H9 (cell line): ENCODE measurements around the gene THAP3. TPM values are rescaled to one million over a fixed set of nuclear protein-coding genes. Genes with fewer than 3 reads are reported as not detected.
A peak's percentile ranks its signal among the peaks of the same experiment; 100 is the strongest.

Experiments
- DNase-seq: peaks from one replicate; pipeline ENCODE4 v3.0.0-alpha.2; 2017
- H2AFZ ChIP-seq: one replicate; pipeline ENCODE4 v1.6.1; 2013; ENCODE audit warnings: mild to moderate bottlenecking, low read length, control low read depth, moderate library complexity
- H2AK5ac ChIP-seq: 2 replicates; pipeline ENCODE4 v1.6.1; 2013; ENCODE audit warnings: low read length, control low read depth, mixed read lengths; ENCODE audit not compliant: insufficient read length
- H2BK120ac ChIP-seq: one replicate; pipeline ENCODE4 v1.6.1; 2013; ENCODE audit warnings: low read depth, mild to moderate bottlenecking, low read length, control low read depth, inconsistent platforms; ENCODE audit not compliant: poor library complexity, severe bottlenecking
- H2BK12ac ChIP-seq: 2 replicates; pipeline ENCODE4 v1.6.1; 2013; ENCODE audit warnings: low read length, control low read depth, mixed read lengths, low read depth; ENCODE audit not compliant: insufficient read length
- H2BK15ac ChIP-seq: 2 replicates; pipeline ENCODE4 v1.6.1; 2013; ENCODE audit warnings: low read depth, low read length, control low read depth
- H2BK20ac ChIP-seq: one replicate; pipeline ENCODE4 v1.6.1; 2013; ENCODE audit warnings: low read depth, mild to moderate bottlenecking, low read length, control low read depth, inconsistent platforms; ENCODE audit not compliant: poor library complexity, severe bottlenecking
- H2BK5ac ChIP-seq: 2 replicates; pipeline ENCODE4 v1.6.1; 2013; ENCODE audit warnings: low read length, control low read depth, mixed read lengths; ENCODE audit not compliant: insufficient read length
- H3K14ac ChIP-seq: 2 replicates; pipeline ENCODE4 v1.6.1; 2013; ENCODE audit warnings: low read length, control low read depth; ENCODE audit not compliant: insufficient read depth
- H3K18ac ChIP-seq: 2 replicates; pipeline ENCODE4 v1.6.1; 2013; ENCODE audit warnings: low read depth, mild to moderate bottlenecking, mixed read lengths, low read length, control low read depth; ENCODE audit not compliant: insufficient read length
- H3K23ac ChIP-seq: 2 replicates; pipeline ENCODE4 v1.6.1; 2013; ENCODE audit warnings: low read length, control low read depth, mixed read lengths, low read depth; ENCODE audit not compliant: insufficient read length
- H3K23me2 ChIP-seq: 2 replicates; pipeline ENCODE4 v1.6.1; 2013; ENCODE audit warnings: low read depth, mild to moderate bottlenecking, mixed read lengths, low read length, control low read depth; ENCODE audit not compliant: insufficient read length, poor library complexity, severe bottlenecking
- H3K27ac ChIP-seq: 2 replicates; pipeline ENCODE4 v1.5.1; 2013; ENCODE audit warnings: low read length, control low read depth, mixed read lengths, low read depth; ENCODE audit not compliant: insufficient read length
- H3K27me3 ChIP-seq: 2 replicates; pipeline ENCODE4 v1.6.1; 2013; ENCODE audit warnings: low read length, control low read depth, inconsistent platforms; ENCODE audit not compliant: insufficient read depth
- H3K4ac ChIP-seq: 2 replicates; pipeline ENCODE4 v1.6.1; 2013; ENCODE audit warnings: low read depth, mild to moderate bottlenecking, control low read depth, inconsistent platforms, low read length, moderate library complexity
- H3K4me1 ChIP-seq: 2 replicates; pipeline ENCODE4 v1.6.1; 2013; ENCODE audit warnings: low read length, control low read depth, inconsistent platforms; ENCODE audit not compliant: insufficient read depth
- H3K4me2 ChIP-seq: 2 replicates; pipeline ENCODE4 v1.6.1; 2013; ENCODE audit warnings: low read length, control low read depth, mixed read lengths; ENCODE audit not compliant: insufficient read length, insufficient read depth
- H3K56ac ChIP-seq: 2 replicates; pipeline ENCODE4 v1.6.1; 2013; ENCODE audit warnings: low read depth, mild to moderate bottlenecking, mixed read lengths, low read length, control low read depth; ENCODE audit not compliant: insufficient read length
- H3K79me1 ChIP-seq: 2 replicates; pipeline ENCODE4 v1.6.1; 2013; ENCODE audit warnings: low read depth, mild to moderate bottlenecking, moderate library complexity, low read length, control low read depth, inconsistent platforms; ENCODE audit not compliant: insufficient read depth, poor library complexity, severe bottlenecking
- H3K79me2 ChIP-seq: 2 replicates; pipeline ENCODE4 v1.6.1; 2013; ENCODE audit warnings: low read length, control low read depth, inconsistent platforms; ENCODE audit not compliant: insufficient read depth
- H3K9ac ChIP-seq: 2 replicates; pipeline ENCODE4 v1.6.1; 2013; ENCODE audit warnings: low read length, control low read depth, mixed read lengths; ENCODE audit not compliant: insufficient read length; ENCODE audit errors: extremely low read depth
- H3K9me3 ChIP-seq: one replicate; pipeline ENCODE4 v1.6.1; 2013; ENCODE audit warnings: low read depth, low read length, inconsistent platforms; ENCODE audit not compliant: control insufficient read depth
- H3T11ph ChIP-seq: one replicate; pipeline ENCODE4 v1.6.1; 2013; ENCODE audit warnings: mild to moderate bottlenecking, low read length, control low read depth, inconsistent platforms
- H4K20me1 ChIP-seq: one replicate; pipeline ENCODE4 v1.6.1; 2013; ENCODE audit not compliant: control insufficient read depth, insufficient read length, insufficient read depth
- H4K5ac ChIP-seq: 2 replicates; pipeline ENCODE4 v1.6.1; 2013; ENCODE audit warnings: low read depth, mild to moderate bottlenecking, mixed read lengths, low read length, control low read depth; ENCODE audit not compliant: insufficient read length
- H4K8ac ChIP-seq: replicated peaks from 2 replicates; pipeline ENCODE4 v1.6.1; 2013; ENCODE audit warnings: low read length, control low read depth, mixed read lengths, low read depth; ENCODE audit not compliant: insufficient read length
- H4K91ac ChIP-seq: 2 replicates; pipeline ENCODE4 v1.6.1; 2013; ENCODE audit warnings: low read depth, mild to moderate bottlenecking, moderate library complexity, mixed read lengths, low read length, control low read depth; ENCODE audit not compliant: insufficient read length
- H3K27ac Mint-ChIP-seq, 3 experiments: 2 replicates in 2 of 3; 3 replicates in 1 of 3; pipeline ENCODE4 v1.8.0; 2020 to 2021; ENCODE audit warnings: mixed read lengths in 3 of 3, mild to moderate bottlenecking in 1 of 3, moderate library complexity in 1 of 3
- H3K27me3 Mint-ChIP-seq: 2 replicates; pipeline ENCODE4 v1.8.0; 2021; ENCODE audit warnings: low read depth, mild to moderate bottlenecking, moderate library complexity, mixed read lengths
- H3K36me3 Mint-ChIP-seq, 3 experiments: 2 replicates in 2 of 3; 3 replicates in 1 of 3; pipeline ENCODE4 v1.8.0; 2020 to 2021; ENCODE audit warnings: low read depth in 3 of 3, mixed read lengths in 3 of 3; ENCODE audit not compliant: insufficient read depth in 1 of 3
- H3K4me1 Mint-ChIP-seq, 2 experiments: 2 replicates each; pipeline ENCODE4 v1.8.0; 2020; ENCODE audit warnings: mixed read lengths in 2 of 2
- H3K4me3 Mint-ChIP-seq, 2 experiments: 2 replicates in 1 of 2; 3 replicates in 1 of 2; pipeline ENCODE4 v1.8.0; 2020 to 2021; ENCODE audit warnings: mild to moderate bottlenecking in 2 of 2, mixed read lengths in 2 of 2, moderate library complexity in 1 of 2
- H3K9me3 Mint-ChIP-seq, 2 experiments: 2 replicates in 1 of 2; 3 replicates in 1 of 2; pipeline ENCODE4 v1.8.0; 2020; ENCODE audit warnings: mild to moderate bottlenecking in 2 of 2, mixed read lengths in 2 of 2, moderate library complexity in 1 of 2
- WGBS: extraction: QIAGEN DNeasy Blood & Tissue Kit; methylation state at CpG from one replicate; pipeline ENCODE4 v1.1.7; 2013; ENCODE audit warnings: missing lambda C conversion rate, low lambda C conversion rate, mixed read lengths; ENCODE audit not compliant: insufficient read length; ENCODE audit errors: extremely low coverage; 5-methylcytosine and 5-hydroxymethylcytosine counted together
- total RNA-seq: library from RNA; stranded (reverse); gene quantifications from 2 replicates; pipeline ENCODE4 v1.2.1, GENCODE V29; 2021
- TF ChIP-seq, protein P1 (sequence below): fragments of 200-600 bp; sonication (generic); conservative IDR thresholded peaks from 3 replicates; pipeline ENCODE4 v1.8.0; 2021; ENCODE audit warnings: antibody characterized with exemption, mild to moderate bottlenecking

Gene THAP3
- total RNA-seq, 1 experiment from 2014 or later, result 15.3 TPM

DNA sequence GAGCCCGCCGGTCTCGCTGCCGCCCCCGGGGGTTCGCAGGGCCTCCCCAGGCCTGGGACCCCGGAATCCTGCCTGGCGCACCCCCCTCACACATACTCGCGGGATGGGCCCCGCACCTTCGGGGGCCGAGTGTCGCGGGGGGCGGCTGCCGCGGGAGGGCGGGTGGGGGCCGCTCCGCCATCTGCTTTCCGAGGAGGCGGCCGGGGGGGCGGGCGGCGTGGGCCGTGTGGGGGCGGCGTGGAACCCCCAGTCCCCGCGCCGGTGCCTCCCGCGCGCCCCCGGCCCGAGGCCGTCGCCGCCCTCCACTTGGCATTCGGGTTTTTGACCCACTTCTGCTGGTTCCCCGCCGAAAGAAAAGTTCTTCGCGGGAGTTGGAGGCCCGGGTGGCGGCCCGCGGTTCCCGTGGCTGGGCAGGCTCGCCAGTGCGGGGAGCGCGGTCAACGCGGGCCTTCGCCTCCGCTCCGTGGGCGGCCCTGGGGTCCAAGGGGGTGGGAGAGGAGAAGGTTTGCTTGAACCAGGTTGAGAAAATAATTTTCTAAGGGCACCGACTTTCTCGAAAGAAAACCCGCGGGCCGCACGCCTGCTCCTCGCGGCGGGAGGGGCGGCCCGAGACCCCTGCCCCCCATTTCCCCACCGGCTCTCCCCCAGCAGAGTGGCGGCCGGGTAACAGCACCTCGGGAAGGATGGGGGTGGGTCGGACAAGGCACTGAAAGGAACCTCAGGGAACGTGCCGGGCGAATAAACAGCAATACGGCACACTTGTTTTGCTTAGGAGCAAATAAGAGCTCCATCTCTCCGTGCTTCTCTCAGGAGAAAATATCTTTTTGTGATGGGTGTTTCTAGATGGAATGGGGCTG is 9.5 kb upstream of the THAP3 start:
- no peak overlapping the region for H2AK5ac ChIP-seq
- H3K27ac ChIP-seq, result no peak overlapping the region
- H2BK12ac ChIP-seq, result no peak overlapping the region
- Mint-ChIP-seq H3K36me3 (peaks cover 13 to 41% (median 32%) of the 10 kb centered on the region in 3 experiments; a peak in 6 of 7 replicates), H3K4me3 (peak overlapping the region; percentile 75 to 83), H3K9me3 (no peaks in the 10 kb centered on the region), H3K27me3 (peaks cover 14% of the 10 kb centered on the region), H3K27ac (peak overlapping the region in 2 of 3 experiments; percentile 37 to 55; a peak in 2 of 7 replicates), H3K4me1 (peaks cover 13 to 15% of the 10 kb centered on the region in 2 experiments)
- H3K14ac ChIP-seq, result peak overlapping the region; percentile 89; the same call in 1 of the 2 replicates
- H2BK5ac ChIP-seq, result no peak overlapping the region
- no peak for DNase-seq
- TF ChIP-seq, protein P1, sequence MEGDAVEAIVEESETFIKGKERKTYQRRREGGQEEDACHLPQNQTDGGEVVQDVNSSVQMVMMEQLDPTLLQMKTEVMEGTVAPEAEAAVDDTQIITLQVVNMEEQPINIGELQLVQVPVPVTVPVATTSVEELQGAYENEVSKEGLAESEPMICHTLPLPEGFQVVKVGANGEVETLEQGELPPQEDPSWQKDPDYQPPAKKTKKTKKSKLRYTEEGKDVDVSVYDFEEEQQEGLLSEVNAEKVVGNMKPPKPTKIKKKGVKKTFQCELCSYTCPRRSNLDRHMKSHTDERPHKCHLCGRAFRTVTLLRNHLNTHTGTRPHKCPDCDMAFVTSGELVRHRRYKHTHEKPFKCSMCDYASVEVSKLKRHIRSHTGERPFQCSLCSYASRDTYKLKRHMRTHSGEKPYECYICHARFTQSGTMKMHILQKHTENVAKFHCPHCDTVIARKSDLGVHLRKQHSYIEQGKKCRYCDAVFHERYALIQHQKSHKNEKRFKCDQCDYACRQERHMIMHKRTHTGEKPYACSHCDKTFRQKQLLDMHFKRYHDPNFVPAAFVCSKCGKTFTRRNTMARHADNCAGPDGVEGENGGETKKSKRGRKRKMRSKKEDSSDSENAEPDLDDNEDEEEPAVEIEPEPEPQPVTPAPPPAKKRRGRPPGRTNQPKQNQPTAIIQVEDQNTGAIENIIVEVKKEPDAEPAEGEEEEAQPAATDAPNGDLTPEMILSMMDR, result no peak
- H2BK15ac ChIP-seq, result no peak overlapping the region
- no peak overlapping the region for H3K18ac ChIP-seq
- peak overlapping the region; percentile 33 for H3K9ac ChIP-seq
- peaks cover 15% of the 10 kb centered on the region; the same call in 1 of the 2 replicates for H3K79me2 ChIP-seq
- H4K20me1 ChIP-seq, result no peaks in the 10 kb centered on the region
- no peak overlapping the region for H3K4ac ChIP-seq
- H2AFZ ChIP-seq, result no peak overlapping the region
- no CpG with 5 or more reads among the region's 82 CpGs for WGBS
- no peaks in the 10 kb centered on the region for H3K4me1 ChIP-seq
- no peak overlapping the region for H3K56ac ChIP-seq
- no peak overlapping the region for H4K91ac ChIP-seq
- H4K5ac ChIP-seq, result no peak overlapping the region
- no peak overlapping the region for H3K23ac ChIP-seq
- peak overlapping the region; percentile 78 for H3K4me2 ChIP-seq
- H3K79me1 ChIP-seq, result peaks cover 9% of the 10 kb centered on the region
- H4K8ac ChIP-seq, result no peak overlapping the region
- no peak overlapping the region for H2BK20ac ChIP-seq
- H3T11ph ChIP-seq, result no peak overlapping the region
- H3K23me2 ChIP-seq, result peaks cover 17% of the 10 kb centered on the region
- H3K27me3 ChIP-seq, result no peaks in the 10 kb centered on the region
- H3K9me3 ChIP-seq, result no peaks in the 10 kb centered on the region
- H2BK120ac ChIP-seq, result no peak overlapping the region
